BJ (cell line): ENCODE data around the gene SFXN5. TPM values are rescaled to one million over a fixed set of nuclear protein-coding genes. Genes with fewer than 3 reads are reported as not detected.

ENCODE experiments used
- CTCF ChIA-PET: fragments of 350-600 bp; formaldehyde crosslinking; extraction: SDS; loops from one replicate; lab custom pipeline; 2021; ENCODE audit warnings: antibody characterized with exemption, inconsistent platforms; lab: Yijun Ruan, JAX
- POLR2A ChIA-PET: fragments of 300-600 bp; sonication (Branson Sonifier 250); formaldehyde crosslinking; extraction: SDS; loops from one replicate; lab custom pipeline; 2021; ENCODE audit warnings: antibody characterized with exemption; lab: Charles Lee
- DNase-seq: peaks from one replicate; pipeline ENCODE4 v3.0.0-alpha.2; 2011; ENCODE audit warnings: low read depth
- H3K27me3 ChIP-seq: 2 replicates; pipeline ENCODE4 v1.6.0; 2011; ENCODE audit warnings: low read length; ENCODE audit not compliant: control insufficient read depth, insufficient read depth
- H3K36me3 ChIP-seq: 2 replicates; pipeline ENCODE4 v1.5.1; 2011; ENCODE audit warnings: low read length; ENCODE audit not compliant: control insufficient read depth, insufficient read depth
- H3K4me3 ChIP-seq: 2 replicates; pipeline ENCODE4 v1.5.1; 2011; ENCODE audit warnings: low read depth, mild to moderate bottlenecking, control low read depth, low read length
- polyA plus RNA-seq: library from polyadenylated mRNA; depleted of rRNA; stranded (reverse); fragments of >200 nt; gene quantifications from 2 replicates; pipeline ENCODE4 v1.2.3, GENCODE V29; 2011
- TF ChIP-seq, protein P1 (sequence below): IDR thresholded peaks from 2 replicates; pipeline ENCODE4 v1.5.1; 2011; ENCODE audit warnings: low read depth, mild to moderate bottlenecking, control low read depth, inconsistent platforms, low read length, moderate library complexity; ENCODE audit not compliant: insufficient read depth

SFXN5 gene
- polyA plus RNA-seq, 1 experiment: 11.5 TPM

DNA sequence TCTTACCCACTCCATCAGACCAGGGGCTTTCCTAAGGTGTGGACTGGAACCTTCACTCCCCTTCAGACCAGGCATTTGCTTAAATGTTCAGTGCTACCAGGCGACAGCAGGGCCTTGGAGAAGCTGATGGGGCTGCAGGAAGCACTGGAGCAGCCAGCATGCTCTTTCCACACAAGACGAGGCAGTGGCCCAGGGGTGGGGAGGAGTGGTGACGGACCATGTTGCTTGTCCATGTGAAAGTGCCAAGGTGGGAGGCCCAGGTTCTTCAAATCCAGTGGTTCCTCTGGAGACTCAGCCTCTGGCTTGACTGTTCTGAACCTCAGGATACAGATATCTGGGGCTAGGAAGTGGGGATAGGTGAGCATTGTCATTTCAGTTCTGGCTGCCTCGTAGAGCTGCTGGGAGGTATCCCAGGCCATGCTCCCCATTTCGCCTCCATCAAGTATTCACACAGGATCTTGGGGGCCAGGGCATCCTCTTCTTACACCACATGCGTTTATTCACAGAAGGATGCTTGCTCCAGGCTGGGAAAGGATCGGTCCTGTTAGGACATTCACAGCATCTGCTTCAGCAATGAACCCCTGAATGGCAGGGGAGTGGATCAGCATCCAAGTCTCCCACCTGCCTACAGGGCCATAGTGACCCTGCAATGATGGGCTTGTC, 62.2 kb downstream of the SFXN5 start:
- TF ChIP-seq, protein P1, sequence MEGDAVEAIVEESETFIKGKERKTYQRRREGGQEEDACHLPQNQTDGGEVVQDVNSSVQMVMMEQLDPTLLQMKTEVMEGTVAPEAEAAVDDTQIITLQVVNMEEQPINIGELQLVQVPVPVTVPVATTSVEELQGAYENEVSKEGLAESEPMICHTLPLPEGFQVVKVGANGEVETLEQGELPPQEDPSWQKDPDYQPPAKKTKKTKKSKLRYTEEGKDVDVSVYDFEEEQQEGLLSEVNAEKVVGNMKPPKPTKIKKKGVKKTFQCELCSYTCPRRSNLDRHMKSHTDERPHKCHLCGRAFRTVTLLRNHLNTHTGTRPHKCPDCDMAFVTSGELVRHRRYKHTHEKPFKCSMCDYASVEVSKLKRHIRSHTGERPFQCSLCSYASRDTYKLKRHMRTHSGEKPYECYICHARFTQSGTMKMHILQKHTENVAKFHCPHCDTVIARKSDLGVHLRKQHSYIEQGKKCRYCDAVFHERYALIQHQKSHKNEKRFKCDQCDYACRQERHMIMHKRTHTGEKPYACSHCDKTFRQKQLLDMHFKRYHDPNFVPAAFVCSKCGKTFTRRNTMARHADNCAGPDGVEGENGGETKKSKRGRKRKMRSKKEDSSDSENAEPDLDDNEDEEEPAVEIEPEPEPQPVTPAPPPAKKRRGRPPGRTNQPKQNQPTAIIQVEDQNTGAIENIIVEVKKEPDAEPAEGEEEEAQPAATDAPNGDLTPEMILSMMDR: no peak
- H3K27me3 ChIP-seq: no peaks in the 10 kb centered on the region
- no peak for DNase-seq
- H3K4me3 ChIP-seq: no peak overlapping the region
- ChIA-PET POLR2A (no interaction called here), CTCF (interaction anchor here (1.0 kb wide), 3 partner anchors 52 to 121 kb away, joined by 3 to 4 read pairs (median 3); no protein-coding TSS in a partner anchor)
- H3K36me3 ChIP-seq: peaks cover 3% of the 10 kb centered on the region; the same call in 1 of the 2 replicates

DNA sequence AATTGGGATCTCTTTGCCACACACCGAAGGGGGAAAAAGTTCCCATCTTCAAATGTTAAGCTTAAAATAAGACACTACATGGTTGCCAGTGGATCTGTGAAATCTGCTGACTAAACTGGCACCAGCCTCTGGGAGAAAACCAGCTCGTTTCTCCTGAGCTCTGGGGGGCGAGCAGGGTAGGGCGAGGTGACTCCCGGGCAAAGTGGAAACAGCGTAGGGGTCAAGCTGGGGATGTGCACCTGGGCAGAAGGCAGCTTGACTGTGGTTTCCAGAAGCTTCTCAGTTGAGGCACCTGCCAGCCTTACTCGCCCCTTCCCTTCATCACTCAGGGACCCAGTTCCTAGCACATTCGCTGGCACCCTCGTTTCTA, 62.8 kb downstream of the SFXN5 start:
- CTCF ChIA-PET: interaction anchor here (1.0 kb wide), 3 partner anchors 53 to 121 kb away, joined by 3 to 4 read pairs (median 3); no protein-coding TSS in a partner anchor
- H3K36me3 ChIP-seq: peaks cover 3% of the 10 kb centered on the region; the same call in 1 of the 2 replicates
- no peak for DNase-seq
- H3K4me3 ChIP-seq: no peak overlapping the region
- H3K27me3 ChIP-seq: no peaks in the 10 kb centered on the region
- TF ChIP-seq, protein P1: no peak
- POLR2A ChIA-PET: no interaction called here

DNA sequence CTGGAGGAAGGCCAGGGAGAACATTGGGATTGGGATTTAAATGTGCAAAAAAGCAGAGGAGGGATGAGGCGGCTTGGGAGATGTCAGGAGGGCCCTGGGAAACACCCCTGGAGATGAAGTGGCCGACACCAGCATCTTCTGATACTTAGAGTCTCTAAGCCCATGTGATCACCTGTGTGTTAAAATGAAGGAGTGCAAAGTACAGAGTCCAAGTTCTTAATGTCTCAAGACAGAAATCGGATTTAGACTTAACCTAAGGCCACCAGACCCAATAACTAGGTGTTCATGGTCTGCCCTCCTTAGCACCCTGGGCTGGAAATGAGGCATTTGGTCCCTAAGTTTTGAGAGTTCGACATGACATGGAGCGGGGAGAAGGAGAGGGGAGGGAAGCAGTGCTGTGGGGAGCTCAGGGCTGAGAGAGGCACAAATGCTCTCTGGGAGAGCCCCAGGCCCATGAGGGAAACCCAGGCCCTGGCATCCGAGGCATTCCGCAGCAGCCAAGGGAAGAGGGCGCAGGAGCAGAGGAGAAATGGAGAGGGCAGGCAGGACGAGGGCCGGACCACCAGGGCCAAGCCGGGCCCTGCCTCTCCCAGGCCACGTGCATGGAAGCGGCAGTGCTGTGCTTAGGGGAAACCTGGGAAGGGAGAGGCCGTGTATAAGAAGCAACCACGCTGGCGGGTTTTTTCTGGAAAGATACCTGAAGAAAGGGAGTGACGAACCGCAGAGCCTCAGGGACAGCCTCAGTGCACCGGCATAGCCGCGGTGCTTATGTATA, 63.3 kb downstream of the SFXN5 start:
- no peak overlapping the region for H3K4me3 ChIP-seq
- ChIA-PET CTCF (interaction anchor here (1.0 to 2.2 kb wide), 3 partner anchors 14 to 120 kb away, joined by 3 to 10 read pairs (median 4); no protein-coding TSS in a partner anchor), POLR2A (no interaction called here)
- DNase-seq: no peak
- TF ChIP-seq, protein P1: no peak
- no peaks in the 10 kb centered on the region for H3K27me3 ChIP-seq
- H3K36me3 ChIP-seq: peaks cover 3% of the 10 kb centered on the region; the same call in 1 of the 2 replicates

DNA sequence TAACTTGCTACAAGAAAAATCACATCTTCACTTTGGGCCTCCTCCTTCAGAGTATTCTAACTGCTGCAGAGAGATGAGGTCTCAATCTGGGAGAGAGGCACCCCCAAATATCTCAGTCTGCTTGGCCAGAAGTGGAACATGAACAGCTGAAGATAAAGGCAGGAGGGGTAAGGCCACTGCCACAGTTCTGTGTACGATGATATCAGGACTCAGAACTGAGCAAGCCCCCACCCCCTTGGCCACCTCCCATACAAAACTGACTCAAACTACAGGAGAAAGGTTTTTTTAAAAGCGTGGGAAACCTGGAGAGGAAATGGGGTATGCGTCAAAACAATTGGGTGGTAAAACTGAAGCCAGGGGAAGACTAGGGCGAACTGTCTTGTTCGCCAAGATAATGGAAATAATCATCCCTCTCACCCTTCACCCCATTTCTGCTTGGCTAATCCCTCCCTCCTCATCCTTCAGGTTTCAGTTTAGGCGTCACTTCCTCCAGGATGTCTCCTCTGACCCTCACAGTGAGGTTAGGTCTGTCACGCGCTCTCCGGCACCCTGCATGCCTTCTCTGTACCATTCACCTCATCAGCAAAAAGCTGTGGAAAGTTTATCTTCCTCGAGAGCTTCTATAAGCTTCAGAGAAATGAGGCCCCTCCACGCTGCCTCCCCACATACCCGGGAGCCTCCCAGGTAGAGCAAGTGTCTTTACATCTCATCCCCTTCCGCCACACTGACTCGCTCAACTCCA, 64.4 kb downstream of the SFXN5 start:
- H3K36me3 ChIP-seq: peaks cover 3% of the 10 kb centered on the region; the same call in 1 of the 2 replicates
- DNase-seq: no peak
- TF ChIP-seq, protein P1: no peak
- ChIA-PET POLR2A (no interaction called here), CTCF (interaction anchor here (1.1 to 2.2 kb wide), 3 partner anchors 13 to 34 kb away, joined by 5 to 10 read pairs (median 5); no protein-coding TSS in a partner anchor)
- H3K4me3 ChIP-seq: no peak overlapping the region
- no peaks in the 10 kb centered on the region for H3K27me3 ChIP-seq
